Mesothelial cell of epicardium (in vitro differentiated cells): ENCODE data around the gene SIN3B. TPM values are rescaled to one million over a fixed set of nuclear protein-coding genes. Genes with fewer than 3 reads are reported as not detected.

Experiments
- DNase-seq, 2 experiments: peaks; one replicate each; pipeline ENCODE4 v3.0.0; 2021; ENCODE audit warnings: low spot score in 2 of 2; ENCODE audit not compliant: unreplicated experiment in 2 of 2
- H3K27ac Mint-ChIP-seq: 2 replicates; pipeline ENCODE4 v1.8.0; 2021; ENCODE audit warnings: mixed read lengths
- H3K27me3 Mint-ChIP-seq: 2 replicates; pipeline ENCODE4 v1.8.0; 2021; ENCODE audit warnings: low read depth, mixed read lengths
- H3K36me3 Mint-ChIP-seq: 2 replicates; pipeline ENCODE4 v1.8.0; 2021; ENCODE audit warnings: mixed read lengths
- H3K4me1 Mint-ChIP-seq: 2 replicates; pipeline ENCODE4 v1.8.0; 2021; ENCODE audit warnings: mixed read lengths
- H3K4me3 Mint-ChIP-seq: 2 replicates; pipeline ENCODE4 v1.8.0; 2021; ENCODE audit warnings: mild to moderate bottlenecking, moderate library complexity, mixed read lengths
- H3K9me3 Mint-ChIP-seq: 2 replicates; pipeline ENCODE4 v1.8.0; 2021; ENCODE audit warnings: mixed read lengths
- CTCF ChIP-seq: fragments of 200-600 bp; sonication (generic); IDR thresholded peaks from one replicate; pipeline ENCODE4 v1.5.0; 2021; ENCODE audit warnings: antibody characterized with exemption; ENCODE audit not compliant: unreplicated experiment
- total RNA-seq: library from RNA; stranded (reverse); gene quantifications from 3 replicates; pipeline ENCODE4 v1.2.1, GENCODE V29; 2021

SIN3B gene
- total RNA-seq, 1 donor from 2014 or later = 116 TPM

GRCh38 chr19:16915734-16916133, 86.5 kb downstream of the SIN3B start:
- peaks cover 26% of the 10 kb centered on the region for H3K36me3 Mint-ChIP-seq
- no peak overlapping the region for H3K27ac Mint-ChIP-seq
- peaks cover 27% of the 10 kb centered on the region for H3K9me3 Mint-ChIP-seq

GRCh38 chr19:16917401-16917800, 88.2 kb downstream of the SIN3B start:
- peaks cover 20% of the 10 kb centered on the region for H3K9me3 Mint-ChIP-seq
- no peaks in the 10 kb centered on the region for H3K4me1 Mint-ChIP-seq
- TF ChIP-seq CTCF = no peak
- peaks cover 23% of the 10 kb centered on the region for H3K36me3 Mint-ChIP-seq
- no peak overlapping the region for H3K4me3 Mint-ChIP-seq
- peaks cover 2% of the 10 kb centered on the region for H3K27me3 Mint-ChIP-seq
- DNase-seq = no peak
- no peak overlapping the region for H3K27ac Mint-ChIP-seq

More at GRCh38 chr19:16915734-16916133, 86.5 kb downstream of the SIN3B start:
- Mint-ChIP-seq H3K4me1 (no peaks in the 10 kb centered on the region), H3K27me3 (peaks cover 2% of the 10 kb centered on the region), H3K4me3 (no peak overlapping the region)
- DNase-seq = no peak
- no peak for TF ChIP-seq CTCF

- H3K27ac Mint-ChIP-seq = no peak overlapping the region
- no peaks in the 10 kb centered on the region for H3K4me1 Mint-ChIP-seq
- peaks cover 2% of the 10 kb centered on the region for H3K27me3 Mint-ChIP-seq
- peaks cover 5% of the 10 kb centered on the region for H3K36me3 Mint-ChIP-seq
- no peak for TF ChIP-seq CTCF
- no peak for DNase-seq
- no peak overlapping the region for H3K4me3 Mint-ChIP-seq
- peaks cover 3% of the 10 kb centered on the region for H3K9me3 Mint-ChIP-seq
These were observed 90.3 kb downstream of the SIN3B start for GRCh38 chr19:16919496-16919895.

GRCh38 chr19:16920816-16921529, 91.8 kb downstream of the SIN3B start:
- Mint-ChIP-seq H3K36me3 (peaks cover 8% of the 10 kb centered on the region), H3K27me3 (peaks cover 2% of the 10 kb centered on the region), H3K9me3 (peaks cover 3% of the 10 kb centered on the region), H3K27ac (no peak overlapping the region), H3K4me1 (no peaks in the 10 kb centered on the region), H3K4me3 (no peak overlapping the region)
- DNase-seq = no peak
- no peak for TF ChIP-seq CTCF

- no peaks in the 10 kb centered on the region for H3K4me1 Mint-ChIP-seq
- peaks cover 14% of the 10 kb centered on the region for H3K36me3 Mint-ChIP-seq
- peaks cover 9% of the 10 kb centered on the region for H3K9me3 Mint-ChIP-seq
- H3K4me3 Mint-ChIP-seq = no peak overlapping the region
- no peak for DNase-seq
- H3K27ac Mint-ChIP-seq = no peak overlapping the region
- TF ChIP-seq CTCF = no peak
- H3K27me3 Mint-ChIP-seq = no peaks in the 10 kb centered on the region
These were observed 92.8 kb downstream of the SIN3B start for GRCh38 chr19:16921766-16922591.
